Upper lobe of left lung (tissue), 4 donors: ENCODE data around the gene TEX101.

ENCODE experiments used
- POLR2AphosphoS5 ChIP-seq, 2 donors: sonication (generic); formaldehyde crosslinking; IDR thresholded peaks; one replicate each; pipeline ENCODE4 v1.5.1; 2017; ENCODE audit warnings: antibody characterized with exemption in 2 of 2
- TF ChIP-seq, protein P1 (sequence below), 6 experiments: fragments of 450-650 bp in 4 of 6; fragments of 200-600 bp in 2 of 6; sonication (generic) in 2 of 6; IDR thresholded peaks; one replicate each; pipeline ENCODE4 v1.5.1; 2016 to 2019; ENCODE audit warnings: antibody characterized with exemption in 6 of 6

DNA sequence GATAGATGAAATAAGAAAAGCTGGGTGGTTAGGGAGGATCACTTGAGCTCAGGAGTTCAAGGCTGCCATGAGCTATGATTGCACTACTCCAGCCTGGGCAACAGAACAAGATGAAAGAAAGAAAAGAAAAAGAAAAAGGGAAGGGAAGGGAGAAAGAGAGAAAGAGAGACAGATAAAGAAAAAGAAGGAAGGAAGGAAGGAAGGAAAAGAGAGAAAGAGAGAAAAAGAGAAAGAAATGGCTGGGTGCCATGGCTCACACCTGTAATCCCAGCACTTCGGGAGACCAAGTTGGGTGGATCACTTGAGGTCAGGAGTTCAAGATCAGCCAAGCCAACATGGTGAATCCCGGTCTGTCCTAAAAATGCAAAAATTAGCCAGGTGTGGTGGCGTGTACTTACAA, 21.1 kb downstream of the TEX101 start:
- TF ChIP-seq, protein P1, sequence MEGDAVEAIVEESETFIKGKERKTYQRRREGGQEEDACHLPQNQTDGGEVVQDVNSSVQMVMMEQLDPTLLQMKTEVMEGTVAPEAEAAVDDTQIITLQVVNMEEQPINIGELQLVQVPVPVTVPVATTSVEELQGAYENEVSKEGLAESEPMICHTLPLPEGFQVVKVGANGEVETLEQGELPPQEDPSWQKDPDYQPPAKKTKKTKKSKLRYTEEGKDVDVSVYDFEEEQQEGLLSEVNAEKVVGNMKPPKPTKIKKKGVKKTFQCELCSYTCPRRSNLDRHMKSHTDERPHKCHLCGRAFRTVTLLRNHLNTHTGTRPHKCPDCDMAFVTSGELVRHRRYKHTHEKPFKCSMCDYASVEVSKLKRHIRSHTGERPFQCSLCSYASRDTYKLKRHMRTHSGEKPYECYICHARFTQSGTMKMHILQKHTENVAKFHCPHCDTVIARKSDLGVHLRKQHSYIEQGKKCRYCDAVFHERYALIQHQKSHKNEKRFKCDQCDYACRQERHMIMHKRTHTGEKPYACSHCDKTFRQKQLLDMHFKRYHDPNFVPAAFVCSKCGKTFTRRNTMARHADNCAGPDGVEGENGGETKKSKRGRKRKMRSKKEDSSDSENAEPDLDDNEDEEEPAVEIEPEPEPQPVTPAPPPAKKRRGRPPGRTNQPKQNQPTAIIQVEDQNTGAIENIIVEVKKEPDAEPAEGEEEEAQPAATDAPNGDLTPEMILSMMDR (IDR thresholded peaks at IDR 0.05) = no peak
- TF ChIP-seq POLR2AphosphoS5 (IDR thresholded peaks at IDR 0.05) = no peak
